HEK293 (cell line): ENCODE results near the gene NPTN.
A peak's percentile ranks its signal among the peaks of the same experiment; 100 is the strongest.

Experiments used
- CTCF ChIA-PET: fragments of 350-600 bp; formaldehyde crosslinking; extraction: SDS; loops from one replicate; lab custom pipeline; 2021; ENCODE audit warnings: antibody characterized with exemption; lab: Yijun Ruan, JAX
- POLR2A ChIA-PET: fragments of 300-600 bp; formaldehyde crosslinking; extraction: SDS; loops from one replicate; lab custom pipeline; 2020; ENCODE audit warnings: antibody characterized with exemption, inconsistent platforms; lab: Yijun Ruan, JAX
- H3K27ac ChIP-seq: fragments of 200-500 bp; sonication (Bioruptor generic); 2 replicates; pipeline ENCODE4 v1.5.1; 2014; ENCODE audit warnings: low read depth, low read length, control low read depth, inconsistent platforms; ENCODE audit errors: extremely low read depth
- H3K36me3 ChIP-seq, 2 experiments: fragments of 200-500 bp in 1 of 2; sonication (Bioruptor generic) in 1 of 2; 1 replicate in 1 of 2; 2 replicates in 1 of 2; pipeline ENCODE4 v1.5.1; 2014 to 2017; ENCODE audit warnings: inconsistent platforms in 2 of 2, low read length in 2 of 2; ENCODE audit not compliant: control insufficient read depth in 2 of 2, insufficient read depth in 1 of 2
- H3K4me1 ChIP-seq: fragments of 200-500 bp; sonication (Bioruptor generic); 2 replicates; pipeline ENCODE4 v1.5.1; 2014; ENCODE audit warnings: mild to moderate bottlenecking, low read length, inconsistent platforms; ENCODE audit not compliant: control insufficient read depth, insufficient read depth
- H3K4me3 ChIP-seq: 2 replicates; pipeline ENCODE4 v1.5.1; 2011; ENCODE audit warnings: low read depth, mild to moderate bottlenecking, control low read depth, low read length, moderate library complexity
- H3K9me3 ChIP-seq: fragments of 200-500 bp; sonication (Bioruptor generic); 2 replicates; pipeline ENCODE4 v1.5.1; 2014; ENCODE audit warnings: low read depth, low read length, inconsistent platforms; ENCODE audit not compliant: control insufficient read depth, insufficient read depth
- BCL11B ChIP-seq: fragments of 450-650 bp; formaldehyde crosslinking; IDR thresholded peaks from 2 replicates; pipeline ENCODE4 v1.5.1; 2016; ENCODE audit warnings: low read depth, missing biosample characterization, missing genetic modification characterization
- ZBTB1 ChIP-seq: fragments of 450-650 bp; formaldehyde crosslinking; IDR thresholded peaks from 2 replicates; pipeline ENCODE4 v1.5.1; 2016; ENCODE audit warnings: missing biosample characterization, missing genetic modification characterization
- ZNF132 ChIP-seq: fragments of 450-650 bp; formaldehyde crosslinking; IDR thresholded peaks from 2 replicates; pipeline ENCODE4 v1.5.1; 2017; ENCODE audit warnings: missing biosample characterization, missing genetic modification characterization, borderline replicate concordance
- ZNF155 ChIP-seq: fragments of 450-650 bp; formaldehyde crosslinking; IDR thresholded peaks from 2 replicates; pipeline ENCODE4 v1.5.1; 2016; ENCODE audit warnings: missing biosample characterization, missing genetic modification characterization
- ZNF211 ChIP-seq: fragments of 450-650 bp; formaldehyde crosslinking; IDR thresholded peaks from 2 replicates; pipeline ENCODE4 v1.5.1; 2016; ENCODE audit warnings: low read depth, missing biosample characterization, missing genetic modification characterization
- ZNF37A ChIP-seq: fragments of 450-650 bp; IDR thresholded peaks from 2 replicates; pipeline ENCODE4 v1.5.1; 2018; ENCODE audit warnings: missing biosample characterization, missing genetic modification characterization
- ZNF600 ChIP-seq: fragments of 450-650 bp; formaldehyde crosslinking; IDR thresholded peaks from 2 replicates; pipeline ENCODE4 v1.5.1; 2016; ENCODE audit warnings: missing biosample characterization, missing genetic modification characterization
- TF ChIP-seq, protein P1 (sequence below): fragments of 450-650 bp; formaldehyde crosslinking; IDR thresholded peaks from 2 replicates; pipeline ENCODE4 v1.5.1; 2016; ENCODE audit warnings: missing biosample characterization, missing genetic modification characterization
- TF ChIP-seq, protein P2 (sequence below): fragments of 450-650 bp; formaldehyde crosslinking; IDR thresholded peaks from 2 replicates; pipeline ENCODE4 v1.5.1; 2016; ENCODE audit warnings: missing biosample characterization, missing genetic modification characterization, borderline replicate concordance
- TF ChIP-seq, protein P3 (sequence below): fragments of 450-650 bp; formaldehyde crosslinking; IDR thresholded peaks from 2 replicates; pipeline ENCODE4 v1.5.1; 2016; ENCODE audit warnings: missing biosample characterization, missing genetic modification characterization
- TF ChIP-seq, protein P4 (sequence below): fragments of 450-650 bp; formaldehyde crosslinking; IDR thresholded peaks from 2 replicates; pipeline ENCODE4 v1.5.1; 2017; ENCODE audit warnings: missing biosample characterization, missing genetic modification characterization

Gene NPTN

DNA sequence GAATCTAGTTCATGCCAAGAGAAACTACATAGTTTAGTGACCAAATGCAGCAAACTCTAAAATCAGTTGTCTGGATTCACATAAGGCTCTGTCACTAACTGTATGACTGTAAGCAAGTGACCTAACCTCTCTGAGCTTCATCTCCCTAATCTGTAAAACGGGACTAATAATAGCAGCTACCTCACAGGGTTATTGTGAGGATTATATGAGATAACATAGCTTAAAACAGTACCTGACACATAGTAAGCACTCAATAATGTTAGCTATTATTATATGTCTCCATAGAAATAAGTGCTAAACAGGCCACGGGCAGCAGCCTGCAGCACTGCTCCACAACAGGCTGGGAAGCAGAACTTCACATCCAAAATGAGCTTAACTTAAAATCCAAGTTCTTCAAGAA is 30.2 kb downstream of the NPTN start (continued):
- TF ChIP-seq, protein P1, sequence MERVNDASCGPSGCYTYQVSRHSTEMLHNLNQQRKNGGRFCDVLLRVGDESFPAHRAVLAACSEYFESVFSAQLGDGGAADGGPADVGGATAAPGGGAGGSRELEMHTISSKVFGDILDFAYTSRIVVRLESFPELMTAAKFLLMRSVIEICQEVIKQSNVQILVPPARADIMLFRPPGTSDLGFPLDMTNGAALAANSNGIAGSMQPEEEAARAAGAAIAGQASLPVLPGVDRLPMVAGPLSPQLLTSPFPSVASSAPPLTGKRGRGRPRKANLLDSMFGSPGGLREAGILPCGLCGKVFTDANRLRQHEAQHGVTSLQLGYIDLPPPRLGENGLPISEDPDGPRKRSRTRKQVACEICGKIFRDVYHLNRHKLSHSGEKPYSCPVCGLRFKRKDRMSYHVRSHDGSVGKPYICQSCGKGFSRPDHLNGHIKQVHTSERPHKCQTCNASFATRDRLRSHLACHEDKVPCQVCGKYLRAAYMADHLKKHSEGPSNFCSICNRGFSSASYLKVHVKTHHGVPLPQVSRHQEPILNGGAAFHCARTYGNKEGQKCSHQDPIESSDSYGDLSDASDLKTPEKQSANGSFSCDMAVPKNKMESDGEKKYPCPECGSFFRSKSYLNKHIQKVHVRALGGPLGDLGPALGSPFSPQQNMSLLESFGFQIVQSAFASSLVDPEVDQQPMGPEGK: no peak
- TF ChIP-seq, protein P2, sequence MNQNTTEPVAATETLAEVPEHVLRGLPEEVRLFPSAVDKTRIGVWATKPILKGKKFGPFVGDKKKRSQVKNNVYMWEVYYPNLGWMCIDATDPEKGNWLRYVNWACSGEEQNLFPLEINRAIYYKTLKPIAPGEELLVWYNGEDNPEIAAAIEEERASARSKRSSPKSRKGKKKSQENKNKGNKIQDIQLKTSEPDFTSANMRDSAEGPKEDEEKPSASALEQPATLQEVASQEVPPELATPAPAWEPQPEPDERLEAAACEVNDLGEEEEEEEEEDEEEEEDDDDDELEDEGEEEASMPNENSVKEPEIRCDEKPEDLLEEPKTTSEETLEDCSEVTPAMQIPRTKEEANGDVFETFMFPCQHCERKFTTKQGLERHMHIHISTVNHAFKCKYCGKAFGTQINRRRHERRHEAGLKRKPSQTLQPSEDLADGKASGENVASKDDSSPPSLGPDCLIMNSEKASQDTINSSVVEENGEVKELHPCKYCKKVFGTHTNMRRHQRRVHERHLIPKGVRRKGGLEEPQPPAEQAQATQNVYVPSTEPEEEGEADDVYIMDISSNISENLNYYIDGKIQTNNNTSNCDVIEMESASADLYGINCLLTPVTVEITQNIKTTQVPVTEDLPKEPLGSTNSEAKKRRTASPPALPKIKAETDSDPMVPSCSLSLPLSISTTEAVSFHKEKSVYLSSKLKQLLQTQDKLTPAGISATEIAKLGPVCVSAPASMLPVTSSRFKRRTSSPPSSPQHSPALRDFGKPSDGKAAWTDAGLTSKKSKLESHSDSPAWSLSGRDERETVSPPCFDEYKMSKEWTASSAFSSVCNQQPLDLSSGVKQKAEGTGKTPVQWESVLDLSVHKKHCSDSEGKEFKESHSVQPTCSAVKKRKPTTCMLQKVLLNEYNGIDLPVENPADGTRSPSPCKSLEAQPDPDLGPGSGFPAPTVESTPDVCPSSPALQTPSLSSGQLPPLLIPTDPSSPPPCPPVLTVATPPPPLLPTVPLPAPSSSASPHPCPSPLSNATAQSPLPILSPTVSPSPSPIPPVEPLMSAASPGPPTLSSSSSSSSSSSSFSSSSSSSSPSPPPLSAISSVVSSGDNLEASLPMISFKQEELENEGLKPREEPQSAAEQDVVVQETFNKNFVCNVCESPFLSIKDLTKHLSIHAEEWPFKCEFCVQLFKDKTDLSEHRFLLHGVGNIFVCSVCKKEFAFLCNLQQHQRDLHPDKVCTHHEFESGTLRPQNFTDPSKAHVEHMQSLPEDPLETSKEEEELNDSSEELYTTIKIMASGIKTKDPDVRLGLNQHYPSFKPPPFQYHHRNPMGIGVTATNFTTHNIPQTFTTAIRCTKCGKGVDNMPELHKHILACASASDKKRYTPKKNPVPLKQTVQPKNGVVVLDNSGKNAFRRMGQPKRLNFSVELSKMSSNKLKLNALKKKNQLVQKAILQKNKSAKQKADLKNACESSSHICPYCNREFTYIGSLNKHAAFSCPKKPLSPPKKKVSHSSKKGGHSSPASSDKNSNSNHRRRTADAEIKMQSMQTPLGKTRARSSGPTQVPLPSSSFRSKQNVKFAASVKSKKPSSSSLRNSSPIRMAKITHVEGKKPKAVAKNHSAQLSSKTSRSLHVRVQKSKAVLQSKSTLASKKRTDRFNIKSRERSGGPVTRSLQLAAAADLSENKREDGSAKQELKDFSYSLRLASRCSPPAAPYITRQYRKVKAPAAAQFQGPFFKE (tag by site-specific recombination): no peak
- TF ChIP-seq ZNF155: no peak
- no peak for TF ChIP-seq ZNF37A (tag by site-specific recombination)
- TF ChIP-seq ZBTB1 (tag by site-specific recombination): no peak
- TF ChIP-seq ZNF132 (tag by site-specific recombination): no peak
- TF ChIP-seq, protein P3, sequence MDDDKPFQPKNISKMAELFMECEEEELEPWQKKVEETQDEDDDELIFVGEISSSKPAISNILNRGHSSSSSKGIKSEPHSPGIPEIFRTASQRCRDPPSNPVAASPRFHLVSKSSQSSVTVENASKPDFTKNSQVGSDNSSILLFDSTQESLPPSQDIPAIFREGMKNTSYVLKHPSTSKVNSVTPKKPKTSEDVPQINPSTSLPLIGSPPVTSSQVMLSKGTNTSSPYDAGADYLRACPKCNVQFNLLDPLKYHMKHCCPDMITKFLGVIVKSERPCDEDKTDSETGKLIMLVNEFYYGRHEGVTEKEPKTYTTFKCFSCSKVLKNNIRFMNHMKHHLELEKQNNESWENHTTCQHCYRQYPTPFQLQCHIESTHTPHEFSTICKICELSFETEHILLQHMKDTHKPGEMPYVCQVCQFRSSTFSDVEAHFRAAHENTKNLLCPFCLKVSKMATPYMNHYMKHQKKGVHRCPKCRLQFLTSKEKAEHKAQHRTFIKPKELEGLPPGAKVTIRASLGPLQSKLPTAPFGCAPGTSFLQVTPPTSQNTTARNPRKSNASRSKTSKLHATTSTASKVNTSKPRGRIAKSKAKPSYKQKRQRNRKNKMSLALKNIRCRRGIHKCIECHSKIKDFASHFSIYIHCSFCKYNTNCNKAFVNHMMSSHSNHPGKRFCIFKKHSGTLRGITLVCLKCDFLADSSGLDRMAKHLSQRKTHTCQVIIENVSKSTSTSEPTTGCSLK: no peak

DNA sequence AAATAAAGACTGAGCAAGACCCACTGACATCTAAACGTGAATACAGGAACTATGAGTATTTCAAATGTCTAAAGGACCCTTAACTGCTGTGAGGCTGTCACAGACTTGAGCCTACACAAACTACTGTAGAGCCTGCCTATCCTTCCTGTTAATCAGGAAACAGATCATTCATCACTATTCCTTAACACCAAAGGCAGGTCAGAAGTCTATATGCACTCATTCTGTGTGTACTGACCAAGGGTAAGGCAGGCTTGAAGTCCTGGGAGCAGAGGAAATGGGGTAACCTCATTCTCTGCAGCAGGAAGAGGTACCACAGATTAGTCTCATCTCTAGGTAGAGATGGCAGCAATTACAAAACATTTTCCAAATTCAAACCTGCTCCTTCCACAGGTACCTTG is 30.7 kb downstream of the NPTN start:
- H3K4me3 ChIP-seq: no peak overlapping the region
- TF ChIP-seq, protein P4, sequence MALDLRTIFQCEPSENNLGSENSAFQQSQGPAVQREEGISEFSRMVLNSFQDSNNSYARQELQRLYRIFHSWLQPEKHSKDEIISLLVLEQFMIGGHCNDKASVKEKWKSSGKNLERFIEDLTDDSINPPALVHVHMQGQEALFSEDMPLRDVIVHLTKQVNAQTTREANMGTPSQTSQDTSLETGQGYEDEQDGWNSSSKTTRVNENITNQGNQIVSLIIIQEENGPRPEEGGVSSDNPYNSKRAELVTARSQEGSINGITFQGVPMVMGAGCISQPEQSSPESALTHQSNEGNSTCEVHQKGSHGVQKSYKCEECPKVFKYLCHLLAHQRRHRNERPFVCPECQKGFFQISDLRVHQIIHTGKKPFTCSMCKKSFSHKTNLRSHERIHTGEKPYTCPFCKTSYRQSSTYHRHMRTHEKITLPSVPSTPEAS (tag by site-specific recombination): no peak
- peak; percentile 79 for TF ChIP-seq ZNF600 (tag by site-specific recombination)
- TF ChIP-seq BCL11B (tag by site-specific recombination): no peak
- no peak for TF ChIP-seq ZNF211 (tag by site-specific recombination)
- peaks cover 0 to 5% of the 10 kb centered on the region in 2 experiments; a peak in 1 of 3 replicates for H3K36me3 ChIP-seq
- ChIA-PET CTCF (interaction anchor here (0.6 to 5.5 kb wide), 6 partner anchors 21 to 535 kb away, joined by 4 to 36 read pairs (median 5); no protein-coding TSS in a partner anchor), POLR2A (interaction anchor here (0.7 to 1.5 kb wide), 3 partner anchors 30 to 34 kb away, joined by 3 to 6 read pairs (median 5); partner anchors contain the start of gene NPTN)
- no peaks in the 10 kb centered on the region for H3K9me3 ChIP-seq
- H3K4me1 ChIP-seq: peaks cover 52% of the 10 kb centered on the region
- no peak overlapping the region for H3K27ac ChIP-seq
